ENCODE results near the gene CTSD.

DNA sequence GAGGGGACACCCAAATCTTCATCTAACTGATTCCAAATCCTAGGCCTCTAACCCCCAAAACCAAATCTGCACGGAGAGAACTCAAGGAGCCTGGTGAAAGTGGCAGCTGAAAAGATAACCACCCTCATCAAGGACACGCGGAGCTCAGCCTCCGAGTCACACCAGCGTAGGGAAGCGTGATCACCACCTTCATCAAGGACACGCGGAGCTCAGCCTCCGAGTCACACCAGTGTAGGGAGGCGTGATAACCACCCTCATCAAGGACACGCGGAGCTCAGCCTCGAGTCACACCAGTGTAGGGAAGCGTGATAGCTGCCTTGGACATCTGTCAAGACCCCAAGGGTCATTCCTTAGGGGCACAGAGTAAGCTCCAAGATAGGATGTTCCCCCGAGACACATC is 41.8 kb upstream of the CTSD start:
- TF ChIP-seq, protein P1, sequence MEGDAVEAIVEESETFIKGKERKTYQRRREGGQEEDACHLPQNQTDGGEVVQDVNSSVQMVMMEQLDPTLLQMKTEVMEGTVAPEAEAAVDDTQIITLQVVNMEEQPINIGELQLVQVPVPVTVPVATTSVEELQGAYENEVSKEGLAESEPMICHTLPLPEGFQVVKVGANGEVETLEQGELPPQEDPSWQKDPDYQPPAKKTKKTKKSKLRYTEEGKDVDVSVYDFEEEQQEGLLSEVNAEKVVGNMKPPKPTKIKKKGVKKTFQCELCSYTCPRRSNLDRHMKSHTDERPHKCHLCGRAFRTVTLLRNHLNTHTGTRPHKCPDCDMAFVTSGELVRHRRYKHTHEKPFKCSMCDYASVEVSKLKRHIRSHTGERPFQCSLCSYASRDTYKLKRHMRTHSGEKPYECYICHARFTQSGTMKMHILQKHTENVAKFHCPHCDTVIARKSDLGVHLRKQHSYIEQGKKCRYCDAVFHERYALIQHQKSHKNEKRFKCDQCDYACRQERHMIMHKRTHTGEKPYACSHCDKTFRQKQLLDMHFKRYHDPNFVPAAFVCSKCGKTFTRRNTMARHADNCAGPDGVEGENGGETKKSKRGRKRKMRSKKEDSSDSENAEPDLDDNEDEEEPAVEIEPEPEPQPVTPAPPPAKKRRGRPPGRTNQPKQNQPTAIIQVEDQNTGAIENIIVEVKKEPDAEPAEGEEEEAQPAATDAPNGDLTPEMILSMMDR (IDR thresholded peaks at IDR 0.05): no peak
- no peak for TF ChIP-seq EP300 (IDR thresholded peaks at IDR 0.05)
